CD4-positive, alpha-beta T cell treated with Interleukin-15 for 1 hour (primary cell): ENCODE data around the gene DDX31.

Experiments used
- DNase-seq: peaks from one replicate; pipeline ENCODE4 v3.0.0-alpha.2; 2020

DDX31 gene

GRCh38 chr9:132671620-132672412, 2.0 kb upstream of the DDX31 start:
- no peak for DNase-seq

- DNase-seq = peak; percentile 81
Measured at GRCh38 chr9:132670457-132671391, 941 bp upstream of the DDX31 start, which contains the start of gene GTF3C4. GTF3C4 (plus strand) TSS chr9:132670464; CDS start chr9:132670599, 135 bp downstream.

GRCh38 chr9:132669319-132669697, 475 bp downstream of the DDX31 start:
- no peak for DNase-seq

GRCh38 chr9:132663851-132664250, 5.9 kb downstream of the DDX31 start:
- no peak for DNase-seq

- no peak for DNase-seq
Measured at GRCh38 chr9:132663117-132663516, 6.7 kb downstream of the DDX31 start.

GRCh38 chr9:132662152-132662945, 7.4 kb downstream of the DDX31 start:
- DNase-seq = no peak

GRCh38 chr9:132656299-132656698, 13.5 kb downstream of the DDX31 start:
- no peak for DNase-seq

- DNase-seq = no peak
Measured at GRCh38 chr9:132651259-132651658, 18.5 kb downstream of the DDX31 start.

- DNase-seq = no peak
Measured at GRCh38 chr9:132648685-132649084, 21.1 kb downstream of the DDX31 start.

GRCh38 chr9:132648283-132648682, 21.5 kb downstream of the DDX31 start:
- DNase-seq = no peak

GRCh38 chr9:132647806-132648205, 22.0 kb downstream of the DDX31 start:
- no peak for DNase-seq

- no peak for DNase-seq
Measured at GRCh38 chr9:132647355-132647754, 22.4 kb downstream of the DDX31 start.

GRCh38 chr9:132646726-132647125, 23.1 kb downstream of the DDX31 start:
- DNase-seq = no peak

GRCh38 chr9:132645711-132646110, 24.1 kb downstream of the DDX31 start:
- DNase-seq = no peak

GRCh38 chr9:132645306-132645705, 24.5 kb downstream of the DDX31 start:
- no peak for DNase-seq

GRCh38 chr9:132644251-132644650, 25.5 kb downstream of the DDX31 start:
- DNase-seq = no peak

- no peak for DNase-seq
Measured at GRCh38 chr9:132641216-132641615, 28.6 kb downstream of the DDX31 start.

GRCh38 chr9:132639322-132639721, 30.5 kb downstream of the DDX31 start:
- no peak for DNase-seq

- DNase-seq = no peak
Measured at GRCh38 chr9:132638240-132638639, 31.5 kb downstream of the DDX31 start.

GRCh38 chr9:132637801-132638200, 32.0 kb downstream of the DDX31 start:
- no peak for DNase-seq

- no peak for DNase-seq
Measured at GRCh38 chr9:132637351-132637750, 32.4 kb downstream of the DDX31 start.

- no peak for DNase-seq
Measured at GRCh38 chr9:132634327-132634726, 35.5 kb downstream of the DDX31 start.
